ENCODE results near the gene TNFSF11.

TNFSF11 gene

DNA sequence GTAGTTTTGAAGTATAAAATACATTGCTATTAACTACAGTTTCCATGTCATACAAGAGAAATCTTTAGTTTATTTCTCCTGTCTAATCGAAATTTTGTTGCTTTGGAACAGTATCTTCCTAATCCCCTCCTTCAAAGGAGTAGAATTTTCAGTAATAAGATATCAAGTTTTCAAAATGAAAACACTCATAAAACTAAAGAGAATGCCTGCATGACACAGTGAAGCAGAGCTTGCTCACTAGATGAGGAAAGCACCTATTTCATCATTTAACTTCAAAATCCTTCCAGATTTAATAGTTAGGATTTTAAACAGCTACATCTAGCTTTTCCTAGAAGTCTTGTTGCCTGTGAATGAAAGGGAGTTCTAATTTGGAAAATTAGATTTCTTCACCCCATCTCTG, 80.8 kb downstream of the TNFSF11 start:
- H2AFZ ChIP-seq (ENCODE audit: low read length), result no peak overlapping the region
- no peak overlapping the region for H3K4me3 ChIP-seq (ENCODE audit: low read length)
- H3K79me2 ChIP-seq (ENCODE audit: low read length), result no peaks in the 10 kb centered on the region
- no peaks in the 10 kb centered on the region for H3K27me3 ChIP-seq (replicated peaks; ENCODE audit: insufficient read depth, low read length)
- no peaks in the 10 kb centered on the region for H3K4me1 ChIP-seq (ENCODE audit: low read length)
- TF ChIP-seq EZH2phosphoT487 (IDR thresholded peaks at IDR 0.05; ENCODE audit: low read length), result no peak
- no peak for TF ChIP-seq EZH2 (optimal IDR thresholded peaks at IDR 0.05; ENCODE audit: low read depth, low read length)
- TF ChIP-seq, protein P1, sequence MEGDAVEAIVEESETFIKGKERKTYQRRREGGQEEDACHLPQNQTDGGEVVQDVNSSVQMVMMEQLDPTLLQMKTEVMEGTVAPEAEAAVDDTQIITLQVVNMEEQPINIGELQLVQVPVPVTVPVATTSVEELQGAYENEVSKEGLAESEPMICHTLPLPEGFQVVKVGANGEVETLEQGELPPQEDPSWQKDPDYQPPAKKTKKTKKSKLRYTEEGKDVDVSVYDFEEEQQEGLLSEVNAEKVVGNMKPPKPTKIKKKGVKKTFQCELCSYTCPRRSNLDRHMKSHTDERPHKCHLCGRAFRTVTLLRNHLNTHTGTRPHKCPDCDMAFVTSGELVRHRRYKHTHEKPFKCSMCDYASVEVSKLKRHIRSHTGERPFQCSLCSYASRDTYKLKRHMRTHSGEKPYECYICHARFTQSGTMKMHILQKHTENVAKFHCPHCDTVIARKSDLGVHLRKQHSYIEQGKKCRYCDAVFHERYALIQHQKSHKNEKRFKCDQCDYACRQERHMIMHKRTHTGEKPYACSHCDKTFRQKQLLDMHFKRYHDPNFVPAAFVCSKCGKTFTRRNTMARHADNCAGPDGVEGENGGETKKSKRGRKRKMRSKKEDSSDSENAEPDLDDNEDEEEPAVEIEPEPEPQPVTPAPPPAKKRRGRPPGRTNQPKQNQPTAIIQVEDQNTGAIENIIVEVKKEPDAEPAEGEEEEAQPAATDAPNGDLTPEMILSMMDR (IDR thresholded peaks at IDR 0.05; ENCODE audit: low read length), result no peak
- no peaks in the 10 kb centered on the region for H3F3A ChIP-seq (ENCODE audit: insufficient read depth, low read length)
- H3K9ac ChIP-seq (ENCODE audit: low read length), result no peak overlapping the region
- no peaks in the 10 kb centered on the region for H4K20me1 ChIP-seq (ENCODE audit: insufficient read depth, low read length)
- no peak for DNase-seq
- no peaks in the 10 kb centered on the region for H3K9me2 ChIP-seq (replicated peaks; ENCODE audit: insufficient read depth, low read length)
- H3K4me2 ChIP-seq (ENCODE audit: low read depth, low read length), result no peak overlapping the region
- H3K9me3 ChIP-seq (replicated peaks; ENCODE audit: insufficient read depth, low read length), result no peaks in the 10 kb centered on the region
- H3K36me3 ChIP-seq (replicated peaks; ENCODE audit: insufficient read depth, low read length), result no peaks in the 10 kb centered on the region
- H3K27ac ChIP-seq (ENCODE audit: low read length), result no peak overlapping the region

GRCh38 chr13:42656161-42656560, 82.2 kb downstream of the TNFSF11 start:
- Histone ChIP-seq H3F3A (ENCODE audit: insufficient read depth, low read length) (no peaks in the 10 kb centered on the region), H3K9me2 (replicated peaks; ENCODE audit: insufficient read depth, low read length) (no peaks in the 10 kb centered on the region), H3K4me1 (ENCODE audit: low read length) (no peaks in the 10 kb centered on the region), H3K27me3 (replicated peaks; ENCODE audit: insufficient read depth, low read length) (no peaks in the 10 kb centered on the region), H4K20me1 (ENCODE audit: insufficient read depth, low read length) (no peaks in the 10 kb centered on the region), H3K4me3 (ENCODE audit: low read length) (no peak overlapping the region), H3K9me3 (replicated peaks; ENCODE audit: insufficient read depth, low read length) (no peaks in the 10 kb centered on the region), H3K4me2 (ENCODE audit: low read depth, low read length) (no peak overlapping the region), H3K9ac (ENCODE audit: low read length) (no peak overlapping the region), H2AFZ (ENCODE audit: low read length) (no peak overlapping the region), H3K27ac (ENCODE audit: low read length) (no peak overlapping the region), H3K79me2 (ENCODE audit: low read length) (no peaks in the 10 kb centered on the region), H3K36me3 (replicated peaks; ENCODE audit: insufficient read depth, low read length) (no peaks in the 10 kb centered on the region)
- DNase-seq, result no peak
- TF ChIP-seq EZH2phosphoT487 (IDR thresholded peaks at IDR 0.05; ENCODE audit: low read length) (no peak), EZH2 (optimal IDR thresholded peaks at IDR 0.05; ENCODE audit: low read depth, low read length) (no peak)
- TF ChIP-seq, protein P1 (IDR thresholded peaks at IDR 0.05; ENCODE audit: low read length), result no peak

- no peak for DNase-seq
- Histone ChIP-seq H3K9me3 (replicated peaks; ENCODE audit: insufficient read depth, low read length) (no peaks in the 10 kb centered on the region), H3K4me3 (ENCODE audit: low read length) (no peak overlapping the region), H3F3A (ENCODE audit: insufficient read depth, low read length) (no peaks in the 10 kb centered on the region), H3K4me2 (ENCODE audit: low read depth, low read length) (no peak overlapping the region), H3K36me3 (replicated peaks; ENCODE audit: insufficient read depth, low read length) (no peaks in the 10 kb centered on the region), H4K20me1 (ENCODE audit: insufficient read depth, low read length) (no peaks in the 10 kb centered on the region), H2AFZ (ENCODE audit: low read length) (no peak overlapping the region), H3K9ac (ENCODE audit: low read length) (no peak overlapping the region), H3K4me1 (ENCODE audit: low read length) (no peaks in the 10 kb centered on the region), H3K9me2 (replicated peaks; ENCODE audit: insufficient read depth, low read length) (no peaks in the 10 kb centered on the region), H3K27ac (ENCODE audit: low read length) (no peak overlapping the region), H3K79me2 (ENCODE audit: low read length) (no peaks in the 10 kb centered on the region), H3K27me3 (replicated peaks; ENCODE audit: insufficient read depth, low read length) (no peaks in the 10 kb centered on the region)
- TF ChIP-seq EZH2 (optimal IDR thresholded peaks at IDR 0.05; ENCODE audit: low read depth, low read length), result no peak
Observed at GRCh38 chr13:42656958-42657357, 83.0 kb downstream of the TNFSF11 start.
